GM18519 (cell line): Measurements from ENCODE around the gene SMDT1.
A peak's percentile ranks its signal among the peaks of the same experiment; 100 is the strongest.
"Not testable (repeated sequence)": the region's sequence is repeated elsewhere in the genome, so short reads cannot be mapped to it uniquely, and the experiment has no call there.

ENCODE experiments used
- ATAC-seq: cut with Tn5 transposase; IDR thresholded peaks from one replicate; pipeline ENCODE4 v1.9.1; 2021; ENCODE audit warnings: mild to moderate bottlenecking, moderate library complexity; ENCODE audit not compliant: unreplicated experiment, low FRiP score

The SMDT1 gene

DNA sequence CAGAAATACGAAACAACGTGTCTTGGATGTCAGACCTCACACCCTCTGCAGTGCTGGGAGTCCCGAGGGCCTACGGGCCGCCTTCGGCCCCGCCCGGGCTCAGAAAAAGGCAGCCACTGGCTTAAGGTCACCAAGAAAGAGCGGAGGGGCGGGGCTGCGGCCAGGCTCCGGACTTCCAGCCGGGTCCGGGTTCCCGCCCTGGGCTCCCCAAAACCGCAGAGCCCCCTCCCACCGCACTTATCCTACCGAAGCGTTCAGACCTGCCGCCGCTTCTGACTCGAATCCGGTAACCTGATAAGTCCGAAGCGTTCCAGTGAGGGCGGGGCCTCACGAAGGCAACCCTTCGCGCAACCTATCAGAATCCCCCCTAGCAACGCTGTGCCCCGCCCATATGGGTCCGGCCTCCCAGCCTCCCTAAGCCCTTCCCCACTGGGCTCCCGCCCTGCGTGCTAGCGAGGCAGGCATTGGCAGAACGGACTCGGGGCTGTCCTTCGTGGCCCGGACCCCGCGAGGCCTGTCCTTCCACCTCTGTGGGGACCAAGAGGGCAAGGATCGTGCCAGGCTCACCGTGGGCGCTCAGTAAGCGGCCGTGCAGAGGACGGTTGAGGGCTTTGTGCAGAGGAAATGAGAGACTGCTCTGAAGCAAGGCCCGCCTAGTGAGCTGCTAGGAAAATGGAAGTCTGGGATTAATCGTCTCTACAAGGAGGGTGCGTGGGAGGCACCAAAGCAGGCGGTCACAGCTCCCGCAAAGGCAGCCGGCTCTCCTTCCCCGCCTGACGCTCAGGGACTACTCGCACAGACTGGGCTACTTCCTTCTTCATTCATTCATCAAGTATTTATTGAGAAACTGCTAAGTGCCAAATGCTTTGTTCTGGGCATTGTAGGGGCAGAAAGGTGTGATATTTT lies 8.7 kb upstream of the SMDT1 start, which contains the start of gene NAGA:
TSS of gene NAGA (minus strand) at position 296 of the 906 bp plus-strand sequence. CDS start 515 bp downstream, outside the sequence.
- ATAC-seq = peak; percentile 79

DNA sequence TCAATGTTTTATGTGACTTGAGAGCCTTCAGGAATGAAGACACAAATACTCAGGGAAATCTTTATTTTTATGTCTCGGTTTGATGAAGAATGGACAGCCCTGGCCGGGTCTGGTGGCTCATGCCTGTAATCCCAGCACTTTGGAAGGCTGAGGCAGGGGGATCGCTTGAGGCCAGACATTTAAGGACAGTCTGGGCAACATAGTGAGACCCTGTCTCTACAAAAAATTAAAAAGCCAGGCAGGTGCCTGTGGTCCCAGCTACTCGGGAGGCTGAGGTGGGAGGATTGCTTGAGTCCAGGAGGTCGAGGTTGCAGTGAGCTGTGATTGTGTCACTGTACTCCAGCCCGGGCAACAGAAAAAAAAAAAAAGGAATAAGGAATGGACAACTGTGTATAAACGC lies 8.0 kb upstream of the SMDT1 start:
- ATAC-seq = not testable (repeated sequence)

DNA sequence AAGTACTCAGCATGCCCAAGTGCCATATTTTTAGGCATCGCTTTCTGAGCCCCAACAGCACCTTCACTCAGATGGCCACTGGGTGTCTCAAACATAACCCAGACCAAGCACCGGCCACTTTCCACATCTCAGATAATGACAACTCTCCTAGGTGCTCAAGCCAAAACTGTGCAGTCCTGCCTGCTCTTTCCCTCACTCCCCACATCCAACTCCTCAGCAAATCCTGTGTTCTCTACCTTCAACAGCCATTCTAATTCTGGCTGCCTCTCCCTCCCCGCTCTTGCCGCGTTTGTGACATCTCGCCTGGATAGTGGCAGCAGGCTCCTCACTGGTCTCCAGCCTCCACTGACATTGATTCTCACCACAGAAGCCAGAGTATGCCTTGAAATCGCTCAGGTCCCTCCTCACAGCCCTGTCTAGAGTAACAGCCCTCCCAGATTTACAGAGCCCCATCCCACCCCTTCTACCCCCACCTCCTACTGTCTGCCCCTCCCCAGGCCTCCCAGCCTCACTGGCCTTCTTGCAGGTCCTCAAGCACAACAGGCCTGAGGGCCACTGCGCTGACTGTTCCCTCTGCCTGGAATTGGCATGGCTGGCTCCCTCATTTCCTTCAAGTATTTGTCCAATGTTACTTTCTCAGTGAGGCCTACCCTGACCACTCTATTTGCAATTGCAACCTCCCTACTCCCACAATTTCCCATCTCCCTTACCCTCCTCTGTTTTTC lies 6.7 kb upstream of the SMDT1 start:
- ATAC-seq = no peak

- ATAC-seq = no peak
Observed at GRCh38 chr22:42073621-42074041, 5.9 kb upstream of the SMDT1 start.

- no peak for ATAC-seq
Observed at GRCh38 chr22:42074132-42074811, 5.2 kb upstream of the SMDT1 start, which contains the start of gene PHETA2. Gene PHETA2 (plus strand): TSS chr22:42074248. CDS start chr22:42077294, 3,046 bp downstream.

- ATAC-seq = no peak
Observed at GRCh38 chr22:42074846-42075676, 4.4 kb upstream of the SMDT1 start.

DNA sequence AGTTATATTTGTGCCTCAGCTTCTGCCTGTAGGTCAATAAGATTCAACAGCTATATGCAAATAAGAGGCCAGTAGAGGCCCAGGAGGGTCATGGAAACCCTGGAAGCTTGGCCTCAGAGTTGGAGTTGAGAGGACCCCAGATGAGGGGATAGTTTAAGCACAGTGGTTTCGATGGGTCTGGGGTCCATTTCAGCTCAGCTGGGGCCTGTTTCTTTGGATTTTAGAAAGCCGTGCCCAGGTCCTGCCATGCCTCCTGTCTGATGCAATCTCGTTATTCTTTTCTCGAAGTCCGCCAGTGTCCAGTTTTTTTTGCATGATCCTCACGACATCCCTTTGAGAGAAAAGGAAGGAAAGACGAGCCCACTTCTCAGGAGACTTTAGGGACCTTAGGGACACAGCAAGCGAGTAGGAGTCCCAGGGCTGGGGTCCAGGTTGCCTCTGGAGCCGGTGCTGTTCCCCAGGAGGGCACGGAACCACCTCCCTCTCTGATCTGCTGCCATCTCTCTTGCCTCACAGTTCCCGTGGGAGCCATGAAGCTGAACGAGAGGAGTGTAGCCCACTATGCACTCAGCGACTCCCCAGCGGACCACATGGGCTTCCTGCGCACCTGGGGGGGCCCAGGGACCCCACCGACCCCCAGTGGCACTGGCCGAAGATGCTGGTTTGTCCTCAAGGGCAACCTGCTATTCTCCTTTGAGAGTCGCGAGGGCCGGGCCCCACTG lies 2.6 kb upstream of the SMDT1 start:
- no peak for ATAC-seq

DNA sequence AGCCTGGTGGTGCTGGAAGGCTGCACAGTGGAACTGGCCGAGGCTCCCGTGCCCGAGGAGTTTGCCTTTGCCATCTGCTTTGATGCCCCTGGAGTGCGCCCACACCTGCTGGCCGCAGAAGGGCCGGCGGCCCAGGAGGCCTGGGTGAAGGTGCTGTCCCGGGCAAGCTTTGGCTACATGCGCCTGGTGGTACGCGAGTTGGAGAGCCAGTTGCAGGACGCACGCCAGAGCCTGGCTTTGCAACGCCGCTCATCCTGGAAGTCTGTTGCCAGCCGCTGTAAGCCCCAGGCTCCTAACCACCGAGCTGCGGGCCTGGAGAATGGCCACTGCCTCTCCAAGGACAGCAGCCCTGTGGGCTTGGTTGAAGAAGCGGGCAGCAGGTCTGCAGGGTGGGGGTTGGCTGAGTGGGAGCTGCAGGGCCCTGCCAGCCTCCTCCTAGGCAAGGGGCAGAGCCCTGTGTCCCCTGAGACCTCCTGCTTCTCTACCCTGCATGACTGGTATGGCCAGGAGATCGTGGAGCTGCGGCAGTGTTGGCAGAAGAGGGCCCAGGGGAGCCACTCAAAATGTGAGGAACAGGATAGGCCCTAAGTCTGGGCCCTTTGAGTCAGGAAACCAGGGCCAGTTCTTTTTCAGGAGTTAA lies 1.9 kb upstream of the SMDT1 start:
- ATAC-seq = no peak

DNA sequence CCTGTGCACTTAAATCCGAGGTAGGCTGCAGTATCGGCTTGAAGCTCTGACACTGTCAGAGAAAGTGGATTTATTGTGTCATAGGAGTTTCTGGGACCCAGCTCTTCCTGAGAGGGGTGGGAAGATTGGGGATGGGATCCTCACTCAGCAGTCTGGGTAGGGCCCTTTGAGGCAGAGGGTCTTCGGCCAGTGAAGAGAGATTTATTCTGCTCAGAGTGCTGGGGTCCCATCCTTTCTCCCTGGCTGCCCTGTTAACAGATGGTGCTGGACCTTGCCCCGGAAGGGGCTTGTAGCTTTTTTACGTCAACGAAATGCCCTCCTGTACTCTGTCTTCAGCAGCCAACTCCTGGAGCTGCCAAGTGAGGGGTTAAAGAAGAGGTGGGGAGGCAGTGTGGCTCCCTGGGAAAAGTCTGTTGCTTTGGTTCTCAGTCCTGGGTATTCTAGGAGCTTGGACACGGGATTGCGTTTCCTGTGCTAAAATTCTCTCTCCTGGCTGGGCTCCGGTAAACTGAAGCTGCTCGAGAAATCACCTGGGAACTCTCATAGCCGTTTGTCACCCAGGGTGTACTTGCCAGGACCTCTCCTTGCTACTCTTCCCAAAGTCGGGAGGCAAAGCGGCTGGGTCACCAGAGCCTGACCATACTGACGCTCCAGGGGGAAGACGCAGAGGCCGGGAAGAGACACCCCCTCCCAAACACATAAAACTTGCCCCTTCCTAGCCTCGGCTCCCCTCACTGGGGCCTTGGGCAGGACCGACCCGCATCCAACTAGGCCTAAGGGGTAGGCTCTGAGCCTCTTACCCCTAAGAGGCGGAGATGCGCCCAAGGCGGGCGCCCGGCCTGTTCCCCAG lies 806 bp upstream of the SMDT1 start:
- ATAC-seq = peak; percentile 8

DNA sequence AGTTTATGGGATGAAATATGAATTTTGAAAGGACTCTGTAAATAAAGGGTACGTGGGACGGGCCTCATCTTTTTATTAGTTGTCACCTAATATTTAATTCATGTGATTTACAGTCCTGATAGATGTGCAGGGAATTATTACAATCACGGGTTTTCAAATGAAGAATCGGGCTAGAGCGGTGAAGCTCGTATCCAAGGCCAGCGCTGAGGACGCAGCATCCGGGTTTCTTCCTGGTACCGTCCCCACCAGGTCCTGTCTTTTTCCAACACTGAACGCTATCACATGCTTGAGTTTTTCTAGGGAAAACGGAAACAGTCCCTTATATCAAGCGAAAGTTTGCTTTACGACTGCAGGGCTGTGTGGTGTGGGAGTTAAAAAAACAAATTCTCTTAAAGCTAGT lies 787 bp downstream of the SMDT1 start:
- no peak for ATAC-seq

- no peak for ATAC-seq
Observed at GRCh38 chr22:42083119-42083518, 3.6 kb downstream of the SMDT1 start.

DNA sequence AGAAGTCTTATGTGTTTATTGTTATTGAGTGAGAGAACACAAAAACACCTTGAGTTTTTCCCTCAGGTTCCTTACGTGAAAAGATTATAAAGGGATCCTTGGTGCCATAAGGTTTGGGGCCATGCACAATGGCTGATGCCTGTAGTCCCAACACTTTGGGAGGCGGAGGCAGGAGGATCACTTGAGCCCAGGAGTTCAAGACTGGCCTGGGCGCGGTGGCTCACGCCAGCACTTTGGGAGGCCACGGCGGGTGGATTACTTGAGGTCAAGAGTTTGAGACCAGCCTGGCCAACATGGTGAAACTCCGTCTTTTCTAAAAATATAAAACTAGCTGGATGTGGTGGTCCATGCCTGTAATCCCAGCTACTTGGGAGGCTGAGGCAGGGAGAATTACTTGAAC lies 5.4 kb downstream of the SMDT1 start:
- ATAC-seq = no peak

DNA sequence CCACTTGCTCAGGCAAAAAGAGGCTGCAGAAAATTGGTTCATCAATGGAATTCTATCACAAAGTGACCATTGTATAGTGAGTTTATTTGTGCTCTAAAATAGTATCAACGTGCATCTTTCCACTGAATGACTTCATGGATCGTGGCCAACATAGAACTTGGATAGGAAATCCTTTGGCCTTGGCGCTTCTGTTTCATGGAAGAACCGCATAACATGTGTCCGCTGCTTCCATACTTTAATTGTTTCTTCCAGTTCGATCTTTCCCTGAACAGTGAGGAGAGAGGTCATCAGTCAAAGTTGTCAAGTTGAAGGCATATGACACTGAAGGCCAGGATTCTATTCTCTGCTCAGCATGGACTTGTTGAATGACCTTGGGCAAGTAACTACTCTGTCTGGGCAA lies 6.6 kb downstream of the SMDT1 start:
- no peak for ATAC-seq

DNA sequence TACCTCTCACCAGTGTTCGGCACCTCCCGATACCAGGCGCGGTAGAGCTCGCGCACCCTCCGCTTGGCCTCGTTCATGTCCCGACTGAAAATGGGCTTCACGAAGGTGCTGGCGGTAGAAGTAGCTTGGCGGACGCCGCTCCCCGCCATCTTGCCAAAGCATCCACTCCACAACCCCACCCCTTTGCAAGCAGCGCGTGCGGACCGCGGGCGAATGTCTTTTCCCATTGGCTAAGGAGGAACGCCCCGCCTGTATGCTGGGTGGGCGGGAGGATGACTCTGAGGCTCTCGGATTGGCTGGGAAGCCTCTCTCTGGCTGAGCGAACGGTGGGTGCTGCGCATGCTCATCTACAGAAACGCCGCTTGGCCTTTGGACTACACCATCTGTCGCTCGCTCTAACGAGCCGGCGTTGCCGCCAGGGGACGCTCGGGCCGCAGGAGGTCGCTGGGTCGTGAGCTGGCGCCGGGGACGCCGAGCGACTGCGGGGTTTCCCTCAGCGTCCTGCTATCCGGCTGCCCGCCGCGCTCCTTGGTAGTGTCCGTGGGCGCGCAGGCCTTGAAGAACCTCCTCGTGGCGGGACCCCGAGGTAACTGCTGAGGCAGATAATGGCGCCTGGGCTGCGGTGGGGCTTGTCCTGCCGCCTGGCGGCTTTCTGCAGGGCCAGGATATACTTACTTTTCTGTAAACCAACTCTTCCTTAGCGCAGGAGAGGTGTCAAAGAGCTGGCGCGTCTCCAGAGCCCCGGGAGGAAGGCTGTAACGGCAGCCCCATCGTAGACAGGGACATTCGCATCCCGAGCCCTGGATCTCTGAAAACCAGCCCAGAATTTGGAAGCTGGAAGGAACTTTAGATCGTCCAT lies 11.3 kb downstream of the SMDT1 start, which contains the start of gene NDUFA6:
TSS of gene NDUFA6 (minus strand) at position 177 of the 859 bp plus-strand sequence. CDS start at position 149, 28 bp downstream.
- ATAC-seq = peak; percentile 92

DNA sequence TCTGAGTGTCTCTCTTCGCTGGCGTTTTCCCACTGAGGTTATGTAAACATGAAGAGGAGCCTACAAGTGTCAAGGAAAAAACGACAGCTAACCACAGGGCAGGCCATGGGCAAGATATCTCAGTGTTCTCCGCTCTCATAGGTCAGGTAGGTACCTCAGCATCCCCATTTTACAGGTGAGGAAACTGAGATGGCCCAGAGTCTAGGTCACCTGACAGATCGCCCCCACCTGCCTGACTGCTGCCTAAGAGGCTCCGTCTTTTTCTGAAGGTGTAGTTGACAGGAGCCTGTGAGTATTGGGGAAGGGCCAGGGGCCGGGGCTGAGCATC lies 11.9 kb downstream of the SMDT1 start:
- no peak for ATAC-seq

- ATAC-seq = no peak
Observed at GRCh38 chr22:42101199-42101598, 21.7 kb downstream of the SMDT1 start.

GRCh38 chr22:42104332-42104860 lies 24.9 kb downstream of the SMDT1 start:
- ATAC-seq = not testable (repeated sequence)
